CD4-positive, alpha-beta T cell treated with Interferon alpha-2 for 1 hour (primary cell): Measurements from ENCODE around the gene NINJ2.

Source experiments
- DNase-seq, 2 donors: peaks; one replicate each; pipeline ENCODE4 v3.0.0-alpha.2; 2020 to 2022

The NINJ2 gene

GRCh38 chr12:611721-612120 is 51.5 kb downstream of the NINJ2 start:
- no peak for DNase-seq

- DNase-seq, result no peak
Observed at GRCh38 chr12:608921-609320, 54.3 kb downstream of the NINJ2 start.

- DNase-seq, result no peak
Observed at GRCh38 chr12:608413-608812, 54.8 kb downstream of the NINJ2 start.

GRCh38 chr12:607541-608001 is 55.7 kb downstream of the NINJ2 start:
- DNase-seq, result no peak

- no peak for DNase-seq
Observed at GRCh38 chr12:604956-605355, 58.3 kb downstream of the NINJ2 start.

GRCh38 chr12:602700-603068 is 60.6 kb downstream of the NINJ2 start:
- no peak for DNase-seq

- no peak for DNase-seq
Observed at GRCh38 chr12:601976-602699, 61.1 kb downstream of the NINJ2 start.

GRCh38 chr12:599756-600155 is 63.5 kb downstream of the NINJ2 start:
- no peak for DNase-seq

GRCh38 chr12:597926-598568 is 65.2 kb downstream of the NINJ2 start:
- DNase-seq, result no peak

- DNase-seq, result no peak
Observed at GRCh38 chr12:593396-594270, 69.6 kb downstream of the NINJ2 start.

- no peak for DNase-seq
Observed at GRCh38 chr12:592024-592505, 71.2 kb downstream of the NINJ2 start.

GRCh38 chr12:591167-592023 is 71.8 kb downstream of the NINJ2 start:
- DNase-seq, result no peak

GRCh38 chr12:590206-590750 is 73.0 kb downstream of the NINJ2 start:
- DNase-seq, result no peak

- no peak for DNase-seq
Observed at GRCh38 chr12:588646-589045, 74.6 kb downstream of the NINJ2 start.

- DNase-seq, result no peak
Observed at GRCh38 chr12:588024-588322, 75.3 kb downstream of the NINJ2 start.

- no peak for DNase-seq
Observed at GRCh38 chr12:587132-588023, 75.9 kb downstream of the NINJ2 start.

GRCh38 chr12:586318-587071 is 76.8 kb downstream of the NINJ2 start:
- no peak for DNase-seq

GRCh38 chr12:585062-586061 is 77.9 kb downstream of the NINJ2 start:
- DNase-seq, result no peak

- no peak for DNase-seq
Observed at GRCh38 chr12:583251-583869, 79.9 kb downstream of the NINJ2 start.
